GM23338 (cell line): ENCODE measurements around the gene POR.

ENCODE experiments used
- EZH2 ChIP-seq: fragments of 200-600 bp; sonication (generic); IDR thresholded peaks from one replicate; pipeline ENCODE4 v1.8.0; 2017; ENCODE audit warnings: antibody characterized with exemption, mild to moderate bottlenecking, low read depth; ENCODE audit not compliant: unreplicated experiment
- EZH2phosphoT487 ChIP-seq: fragments of 200-600 bp; sonication (generic); IDR thresholded peaks from one replicate; pipeline ENCODE4 v1.8.1; 2018; ENCODE audit warnings: antibody characterized with exemption; ENCODE audit not compliant: unreplicated experiment
- JUNB ChIP-seq: IDR thresholded peaks from one replicate; pipeline ENCODE4 v1.6.1; 2016; ENCODE audit warnings: antibody characterized with exemption; ENCODE audit not compliant: unreplicated experiment
- POLR2AphosphoS5 ChIP-seq: IDR thresholded peaks from 2 replicates; pipeline ENCODE4 v1.6.1; 2016; ENCODE audit warnings: antibody characterized with exemption, low read depth
- REST ChIP-seq: IDR thresholded peaks from one replicate; pipeline ENCODE4 v1.6.1; 2018; ENCODE audit warnings: antibody characterized with exemption; ENCODE audit not compliant: unreplicated experiment
- ZNF114 ChIP-seq: fragments of 250-450 bp; sonication (Bioruptor Pico); IDR thresholded peaks from 2 replicates; pipeline ENCODE4 v1.5.0; 2020; ENCODE audit warnings: mild to moderate bottlenecking, moderate library complexity
- TF ChIP-seq, protein P1 (sequence below), 2 experiments: fragments of 200-600 bp in 1 of 2; sonication (generic) in 1 of 2; conservative IDR thresholded peaks; 2 replicates each; pipeline versions ENCODE4 v1.5.1 to v1.6.1; 2016 to 2017; ENCODE audit warnings: antibody characterized with exemption in 2 of 2, low read depth in 2 of 2, mild to moderate bottlenecking in 2 of 2, moderate library complexity in 1 of 2

DNA sequence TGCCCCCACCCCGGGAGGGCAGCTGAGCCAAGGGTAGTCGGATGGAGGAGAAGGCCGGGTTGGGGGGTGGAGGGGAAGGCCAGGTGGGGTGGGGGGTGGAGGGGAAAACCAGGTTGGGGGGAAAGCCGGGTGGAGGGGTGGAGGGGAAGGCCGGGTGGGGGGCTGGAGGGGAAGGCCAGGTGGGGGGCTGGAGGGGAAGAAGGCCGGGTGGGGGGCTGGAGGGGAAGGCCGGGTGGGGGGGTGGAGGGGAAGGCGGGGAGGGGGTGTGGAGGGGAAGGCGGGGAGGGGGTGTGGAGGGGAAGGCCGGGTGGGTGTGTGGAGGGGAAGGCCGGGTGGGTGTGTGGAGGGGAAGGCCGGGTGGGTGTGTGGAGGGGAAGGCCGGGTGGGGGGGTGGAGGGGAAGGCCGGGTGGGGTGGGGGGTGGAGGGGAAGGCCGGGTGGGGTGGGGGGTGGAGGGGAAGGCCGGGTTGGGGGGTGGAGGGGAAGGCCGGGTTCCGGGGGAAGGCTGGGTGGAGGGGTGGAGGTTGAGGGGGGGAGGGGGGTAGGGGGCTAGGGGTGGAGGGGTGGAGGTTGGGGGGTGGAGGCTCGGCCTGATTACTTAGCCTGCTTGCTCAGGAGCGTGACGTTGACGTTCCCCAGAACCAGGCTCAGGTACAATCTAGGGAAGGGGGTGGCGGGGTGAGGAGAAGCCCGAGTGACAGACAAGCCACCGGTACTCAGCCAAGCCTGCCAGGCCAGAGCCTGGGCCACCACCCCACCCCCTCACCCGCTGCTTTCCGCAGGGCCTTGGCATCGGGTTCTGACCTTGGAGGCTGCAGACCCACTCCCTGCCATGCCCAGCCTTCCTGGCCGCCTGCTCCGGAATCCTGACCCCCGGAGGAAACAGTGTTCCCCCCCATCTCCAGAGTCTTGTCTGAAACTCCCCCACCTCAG is 73.9 kb downstream of the POR start:
- TF ChIP-seq EZH2phosphoT487 = no peak
- no peak for TF ChIP-seq EZH2
- TF ChIP-seq, protein P1, sequence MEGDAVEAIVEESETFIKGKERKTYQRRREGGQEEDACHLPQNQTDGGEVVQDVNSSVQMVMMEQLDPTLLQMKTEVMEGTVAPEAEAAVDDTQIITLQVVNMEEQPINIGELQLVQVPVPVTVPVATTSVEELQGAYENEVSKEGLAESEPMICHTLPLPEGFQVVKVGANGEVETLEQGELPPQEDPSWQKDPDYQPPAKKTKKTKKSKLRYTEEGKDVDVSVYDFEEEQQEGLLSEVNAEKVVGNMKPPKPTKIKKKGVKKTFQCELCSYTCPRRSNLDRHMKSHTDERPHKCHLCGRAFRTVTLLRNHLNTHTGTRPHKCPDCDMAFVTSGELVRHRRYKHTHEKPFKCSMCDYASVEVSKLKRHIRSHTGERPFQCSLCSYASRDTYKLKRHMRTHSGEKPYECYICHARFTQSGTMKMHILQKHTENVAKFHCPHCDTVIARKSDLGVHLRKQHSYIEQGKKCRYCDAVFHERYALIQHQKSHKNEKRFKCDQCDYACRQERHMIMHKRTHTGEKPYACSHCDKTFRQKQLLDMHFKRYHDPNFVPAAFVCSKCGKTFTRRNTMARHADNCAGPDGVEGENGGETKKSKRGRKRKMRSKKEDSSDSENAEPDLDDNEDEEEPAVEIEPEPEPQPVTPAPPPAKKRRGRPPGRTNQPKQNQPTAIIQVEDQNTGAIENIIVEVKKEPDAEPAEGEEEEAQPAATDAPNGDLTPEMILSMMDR (conservative IDR thresholded peaks at IDR 0.05; ENCODE audit: low read depth in 2 of 2) = no peak
- TF ChIP-seq POLR2AphosphoS5 = no peak
- TF ChIP-seq REST = no peak
- TF ChIP-seq ZNF114 (CRISPR knock-in tag) = no peak
- TF ChIP-seq JUNB = no peak
